Right lobe of liver (tissue), 4 donors: ENCODE data around the gene CAV3.

Experiments used
- POLR2A ChIP-seq: fragments of 450-650 bp; IDR thresholded peaks from one replicate; pipeline ENCODE4 v1.6.1; 2017; ENCODE audit warnings: antibody characterized with exemption, mild to moderate bottlenecking
- TF ChIP-seq, protein P1 (sequence below), 4 donors: fragments of 200-600 bp in 3 of 4; fragments of 450-650 bp in 1 of 4; IDR thresholded peaks; one replicate each; pipeline versions ENCODE4 v1.5.1 to v1.8.0; 2016 to 2022; ENCODE audit warnings: antibody characterized with exemption in 4 of 4, mild to moderate bottlenecking in 2 of 4
- donor health status: DM: no; HTN: no; CAD: no.
- donor health status: DM: no; HTN: no; CAD: no.
- donor health status: DM: no; HTN: yes; CAD: no.

DNA sequence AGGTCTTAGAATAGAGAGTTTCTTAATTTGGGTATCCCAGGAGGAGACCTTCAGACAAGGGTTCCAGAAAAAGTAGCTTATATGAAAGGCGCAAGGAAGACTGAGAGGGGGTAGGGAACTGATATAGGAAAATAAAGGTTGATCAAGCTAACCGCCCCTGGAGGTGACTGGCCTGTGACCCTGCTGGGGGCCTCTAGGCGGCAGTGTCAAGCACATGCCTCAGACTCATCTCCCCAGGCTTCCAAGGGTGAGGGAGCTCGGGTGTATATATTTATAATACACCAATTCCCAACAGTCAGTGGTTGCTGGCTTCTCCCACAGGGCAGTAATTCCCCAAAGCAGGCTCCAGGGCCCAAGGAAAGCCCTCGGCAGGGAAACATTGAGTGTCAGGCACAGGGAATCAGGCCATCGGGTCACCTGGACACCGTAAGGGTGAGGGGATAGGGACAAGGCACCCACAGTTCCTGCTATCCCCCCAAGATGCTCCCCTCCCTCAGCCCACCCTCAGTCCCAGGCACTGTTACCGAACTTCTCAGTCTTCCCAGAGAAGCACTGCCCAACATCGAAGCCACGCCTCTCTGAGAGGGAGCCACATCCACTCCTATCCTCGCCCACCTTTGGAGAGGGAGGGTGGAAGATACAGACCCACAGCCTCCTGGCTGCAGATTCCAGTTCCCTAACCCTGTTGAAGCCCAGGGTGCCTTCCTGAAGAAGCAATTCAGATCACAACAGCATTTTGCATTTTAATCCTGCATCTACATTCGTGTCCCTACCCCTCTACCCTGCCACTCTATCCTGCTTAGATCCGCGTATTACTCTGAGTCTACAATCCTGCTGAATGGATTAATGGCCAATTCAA lies 19.5 kb upstream of the CAV3 start:
- TF ChIP-seq, protein P1, sequence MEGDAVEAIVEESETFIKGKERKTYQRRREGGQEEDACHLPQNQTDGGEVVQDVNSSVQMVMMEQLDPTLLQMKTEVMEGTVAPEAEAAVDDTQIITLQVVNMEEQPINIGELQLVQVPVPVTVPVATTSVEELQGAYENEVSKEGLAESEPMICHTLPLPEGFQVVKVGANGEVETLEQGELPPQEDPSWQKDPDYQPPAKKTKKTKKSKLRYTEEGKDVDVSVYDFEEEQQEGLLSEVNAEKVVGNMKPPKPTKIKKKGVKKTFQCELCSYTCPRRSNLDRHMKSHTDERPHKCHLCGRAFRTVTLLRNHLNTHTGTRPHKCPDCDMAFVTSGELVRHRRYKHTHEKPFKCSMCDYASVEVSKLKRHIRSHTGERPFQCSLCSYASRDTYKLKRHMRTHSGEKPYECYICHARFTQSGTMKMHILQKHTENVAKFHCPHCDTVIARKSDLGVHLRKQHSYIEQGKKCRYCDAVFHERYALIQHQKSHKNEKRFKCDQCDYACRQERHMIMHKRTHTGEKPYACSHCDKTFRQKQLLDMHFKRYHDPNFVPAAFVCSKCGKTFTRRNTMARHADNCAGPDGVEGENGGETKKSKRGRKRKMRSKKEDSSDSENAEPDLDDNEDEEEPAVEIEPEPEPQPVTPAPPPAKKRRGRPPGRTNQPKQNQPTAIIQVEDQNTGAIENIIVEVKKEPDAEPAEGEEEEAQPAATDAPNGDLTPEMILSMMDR (IDR thresholded peaks at IDR 0.05) = no peak
- no peak for TF ChIP-seq POLR2A
